Measurements from ENCODE around the gene PIAS2. TPM values are rescaled to one million over a fixed set of nuclear protein-coding genes. Genes with fewer than 3 reads are reported as not detected.
"Not testable (repeated sequence)": the region's sequence is repeated elsewhere in the genome, so short reads cannot be mapped to it uniquely, and the experiment has no call there.

The PIAS2 gene
- polyA plus RNA-seq (ENCODE audit: insufficient read length), result 30.3 TPM

- peak; percentile 88 for DNase-seq
These were observed at the start of gene PIAS2, which contains the start of gene KATNAL2 for GRCh38 chr18:46917108-46917802. TSS of gene PIAS2 (minus strand) at chr18:46917507. CDS start at chr18:46917345, 162 bp downstream. TSS of gene KATNAL2 (plus strand) at chr18:46917602. CDS start at chr18:46946873, 29,271 bp downstream.

- DNase-seq, result not testable (repeated sequence)
These were observed 49.0 kb upstream of the PIAS2 start for GRCh38 chr18:46966266-46966665.

- not testable (repeated sequence) for DNase-seq
These were observed 47.4 kb upstream of the PIAS2 start for GRCh38 chr18:46964579-46965293.

- not testable (repeated sequence) for DNase-seq
These were observed 46.6 kb upstream of the PIAS2 start for GRCh38 chr18:46963656-46964578.

GRCh38 chr18:46958209-46958608 lies 40.9 kb upstream of the PIAS2 start:
- no peak for DNase-seq

GRCh38 chr18:46953195-46953594 lies 35.9 kb upstream of the PIAS2 start:
- DNase-seq, result no peak

GRCh38 chr18:46950064-46950656 lies 32.9 kb upstream of the PIAS2 start:
- no peak for DNase-seq

GRCh38 chr18:46946656-46947282 lies 29.5 kb upstream of the PIAS2 start:
- DNase-seq, result peak; percentile 70

- no peak for DNase-seq
These were observed 25.3 kb upstream of the PIAS2 start for GRCh38 chr18:46942646-46943045.

- no peak for DNase-seq
These were observed 22.8 kb upstream of the PIAS2 start for GRCh38 chr18:46939998-46940571.

- no peak for DNase-seq
These were observed 22.1 kb upstream of the PIAS2 start for GRCh38 chr18:46939337-46939963.

GRCh38 chr18:46920653-46921052 lies 3.3 kb upstream of the PIAS2 start:
- DNase-seq, result no peak

- no peak for DNase-seq
These were observed 2.8 kb upstream of the PIAS2 start for GRCh38 chr18:46920067-46920466.

GRCh38 chr18:46917803-46918600 lies 695 bp upstream of the PIAS2 start:
- DNase-seq, result peak; percentile 48

- DNase-seq, result no peak
These were observed 678 bp downstream of the PIAS2 start for GRCh38 chr18:46916551-46917107.

- DNase-seq, result no peak
These were observed 1.3 kb downstream of the PIAS2 start for GRCh38 chr18:46915800-46916550.

GRCh38 chr18:46910856-46911255 lies 6.5 kb downstream of the PIAS2 start:
- no peak for DNase-seq

GRCh38 chr18:46909497-46909896 lies 7.8 kb downstream of the PIAS2 start:
- DNase-seq, result no peak

- no peak for DNase-seq
These were observed 13.9 kb downstream of the PIAS2 start for GRCh38 chr18:46903406-46903805.

Data from hindlimb muscle (tissue), 1 donor.